SK-N-MC (cell line): ENCODE data around the gene ACTL7B.
"Not testable (repeated sequence)": the region's sequence is repeated elsewhere in the genome, so short reads cannot be mapped to it uniquely, and the experiment has no call there.

Experiments used
- DNase-seq: peaks from one replicate; pipeline ENCODE4 v3.0.0-alpha.2; 2011; ENCODE audit warnings: low read depth, low spot score
- H3K27ac ChIP-seq: fragments of 200-600 bp; sonication (generic); 2 replicates; pipeline ENCODE4 v1.5.1; 2016; ENCODE audit warnings: mixed run types
- H3K36me3 ChIP-seq: fragments of 200-600 bp; sonication (generic); 2 replicates; pipeline ENCODE4 v1.6.1; 2017; ENCODE audit warnings: antibody characterized with exemption, low read length, mixed read lengths; ENCODE audit not compliant: insufficient read depth
- H3K4me3 ChIP-seq: fragments of 200-600 bp; sonication (generic); 2 replicates; pipeline ENCODE4 v1.5.1; 2016
- H3K9ac ChIP-seq: fragments of 200-600 bp; sonication (generic); 2 replicates; pipeline ENCODE4 v1.8.0; 2017; ENCODE audit warnings: mixed run types, mixed read lengths; ENCODE audit not compliant: insufficient read length
- H3K9me3 ChIP-seq: fragments of 200-600 bp; sonication (generic); 2 replicates; pipeline ENCODE4 v1.6.1; 2017; ENCODE audit warnings: low read depth, mild to moderate bottlenecking, antibody characterized with exemption, low read length, moderate library complexity, mixed read lengths
- EZH2 ChIP-seq: fragments of 200-600 bp; sonication (generic); IDR thresholded peaks from one replicate; pipeline ENCODE4 v1.6.1; 2017; ENCODE audit warnings: antibody characterized with exemption
- FOXP2 ChIP-seq: optimal IDR thresholded peaks from 2 replicates; pipeline ENCODE3; 2011; ENCODE audit warnings: mild to moderate bottlenecking, moderate library complexity; ENCODE audit not compliant: insufficient read depth; ENCODE audit errors: extremely low read length, control extremely low read depth
- POLR2AphosphoS5 ChIP-seq: IDR thresholded peaks from 2 replicates; pipeline ENCODE4 v1.6.1; 2012; ENCODE audit warnings: mild to moderate bottlenecking, low read depth, low read length, borderline replicate concordance

The ACTL7B gene, protein sequence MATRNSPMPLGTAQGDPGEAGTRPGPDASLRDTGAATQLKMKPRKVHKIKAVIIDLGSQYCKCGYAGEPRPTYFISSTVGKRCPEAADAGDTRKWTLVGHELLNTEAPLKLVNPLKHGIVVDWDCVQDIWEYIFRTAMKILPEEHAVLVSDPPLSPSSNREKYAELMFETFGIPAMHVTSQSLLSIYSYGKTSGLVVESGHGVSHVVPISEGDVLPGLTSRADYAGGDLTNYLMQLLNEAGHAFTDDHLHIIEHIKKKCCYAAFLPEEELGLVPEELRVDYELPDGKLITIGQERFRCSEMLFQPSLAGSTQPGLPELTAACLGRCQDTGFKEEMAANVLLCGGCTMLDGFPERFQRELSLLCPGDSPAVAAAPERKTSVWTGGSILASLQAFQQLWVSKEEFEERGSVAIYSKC

GRCh38 chr9:108855888-108856287 lies at the start of gene ACTL7B:
TSS of gene ACTL7B (minus strand) at chr9:108855986. CDS start at chr9:108855930, 56 bp downstream.
- TF ChIP-seq POLR2AphosphoS5 (no peak), EZH2 (no peak), FOXP2 (no peak)
- Histone ChIP-seq H3K9ac (no peak within 1 kb of the TSS), H3K27ac (no peak within 1 kb of the TSS), H3K36me3 (no peaks in the 10 kb centered on the region), H3K9me3 (no peaks in the 10 kb centered on the region), H3K4me3 (no peak within 1 kb of the TSS)
- no peak for DNase-seq

DNA sequence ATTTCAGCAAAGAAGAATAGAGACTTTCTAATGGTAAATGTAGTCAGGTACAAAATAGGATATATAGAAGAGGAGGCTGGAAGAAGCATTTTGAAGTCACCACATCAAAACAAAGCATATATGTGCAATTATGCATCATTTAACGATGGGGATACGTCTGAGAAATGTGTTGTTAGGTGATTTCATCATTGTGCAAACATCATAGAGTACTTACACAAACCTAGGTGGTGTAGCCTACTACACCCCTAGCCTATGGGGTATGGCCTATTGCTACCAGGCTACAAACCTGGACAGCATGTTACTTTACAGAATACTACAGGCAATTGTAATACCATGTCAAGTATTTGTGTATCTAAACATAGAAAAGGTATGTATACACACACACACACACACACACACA lies 49.7 kb upstream of the ACTL7B start:
- no peak for DNase-seq
- TF ChIP-seq EZH2 (no peak), POLR2AphosphoS5 (no peak), FOXP2 (no peak)
- Histone ChIP-seq H3K9ac (no peak overlapping the region), H3K9me3 (no peaks in the 10 kb centered on the region), H3K36me3 (peaks cover 64% of the 10 kb centered on the region), H3K4me3 (no peak overlapping the region), H3K27ac (no peak overlapping the region)

DNA sequence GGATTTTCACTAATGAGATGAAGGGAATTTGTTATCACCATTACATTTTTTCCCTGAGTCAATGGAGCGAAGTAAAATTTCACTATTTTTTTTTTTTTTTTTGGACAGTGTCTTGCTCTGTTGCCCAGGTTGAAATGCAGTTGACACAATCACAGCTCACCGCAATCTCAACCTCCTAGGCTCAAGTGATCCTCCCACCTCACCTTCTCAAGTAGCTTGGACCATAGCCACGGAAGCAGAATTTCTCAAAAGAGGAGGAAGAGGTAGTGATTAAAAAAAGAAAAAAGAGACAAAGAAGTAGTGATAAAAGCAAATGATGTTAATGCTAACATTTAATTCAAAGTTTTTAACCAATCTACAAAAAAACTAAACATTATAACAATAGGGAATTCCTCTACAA lies 48.4 kb upstream of the ACTL7B start:
- Histone ChIP-seq H3K4me3 (no peak overlapping the region), H3K9me3 (no peaks in the 10 kb centered on the region), H3K36me3 (peaks cover 73% of the 10 kb centered on the region), H3K27ac (no peak overlapping the region), H3K9ac (no peak overlapping the region)
- DNase-seq, result no peak
- TF ChIP-seq POLR2AphosphoS5 (no peak), EZH2 (no peak), FOXP2 (no peak)

DNA sequence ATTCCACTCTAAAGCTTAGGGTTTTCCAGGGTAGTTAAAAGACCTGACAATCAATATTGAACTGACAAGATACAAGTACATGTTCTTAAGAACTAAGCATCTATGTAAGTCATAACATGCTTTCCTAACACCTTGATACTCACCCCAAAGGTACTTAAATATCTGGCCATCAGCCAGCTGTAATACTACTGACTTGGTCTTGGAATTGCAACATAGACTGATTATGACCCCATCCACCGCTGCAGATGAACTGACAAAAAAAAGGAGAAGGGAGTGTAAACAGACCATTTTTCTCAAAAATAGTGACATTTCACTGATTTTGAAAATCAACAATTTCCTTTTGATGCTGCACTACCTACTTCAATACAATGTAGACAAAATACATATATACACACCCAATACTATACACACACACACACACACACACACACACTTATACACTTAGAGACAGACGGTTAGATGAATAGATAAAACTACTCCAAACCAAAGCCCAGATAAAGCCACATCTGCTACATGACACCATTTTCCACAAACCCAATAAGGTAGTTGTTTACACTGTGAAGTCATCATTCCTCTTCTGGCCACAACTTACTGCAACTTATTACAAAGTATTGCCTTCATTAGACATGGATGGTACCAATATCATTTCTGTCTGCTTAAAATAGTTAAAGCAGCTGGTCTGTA lies 47.8 kb upstream of the ACTL7B start:
- no peak for TF ChIP-seq POLR2AphosphoS5
- no peak for TF ChIP-seq EZH2
- TF ChIP-seq FOXP2, result no peak
- DNase-seq, result no peak

GRCh38 chr9:108900176-108900575 lies 44.4 kb upstream of the ACTL7B start:
- Histone ChIP-seq H3K27ac (no peak overlapping the region), H3K36me3 (peaks cover 74% of the 10 kb centered on the region), H3K9me3 (no peaks in the 10 kb centered on the region), H3K4me3 (no peak overlapping the region), H3K9ac (no peak overlapping the region)
- no peak for DNase-seq
- TF ChIP-seq EZH2 (no peak), POLR2AphosphoS5 (no peak), FOXP2 (no peak)

More for the DNA sequence above, 47.8 kb upstream of the ACTL7B start:
- Histone ChIP-seq H3K36me3 (peaks cover 71% of the 10 kb centered on the region), H3K4me3 (no peak overlapping the region), H3K9ac (no peak overlapping the region), H3K27ac (no peak overlapping the region), H3K9me3 (no peaks in the 10 kb centered on the region)

DNA sequence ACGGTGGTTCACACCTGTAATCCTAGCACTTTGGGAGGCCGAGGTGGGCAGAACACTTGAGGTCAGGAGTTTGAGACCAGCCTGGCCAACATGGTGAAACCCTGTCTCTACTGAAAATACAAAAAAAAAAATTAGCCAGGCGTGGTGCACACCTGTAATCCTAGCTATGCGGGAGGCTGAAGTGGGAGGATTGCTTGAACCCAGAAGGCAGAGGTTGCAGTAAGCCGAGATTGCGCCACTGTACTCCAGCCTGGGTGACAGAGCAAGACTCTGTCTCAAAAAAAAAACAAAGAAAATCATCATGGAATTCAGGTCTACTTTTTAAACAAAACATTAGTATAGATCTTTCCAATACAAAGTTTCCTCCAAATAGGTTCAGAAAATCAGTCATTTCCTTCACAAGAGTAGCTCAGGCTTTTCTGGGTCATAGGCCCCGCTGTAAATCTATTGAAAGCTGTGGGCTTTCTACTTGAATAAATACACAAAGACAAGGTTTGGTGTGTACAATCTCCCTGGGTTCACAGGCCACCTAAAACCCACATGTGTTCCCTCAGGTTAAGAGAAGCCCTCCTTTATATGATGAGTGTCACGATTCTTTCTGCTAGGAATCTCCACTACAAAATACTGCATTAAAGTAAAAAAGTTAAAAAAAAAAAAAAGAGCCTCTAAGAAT lies 43.4 kb upstream of the ACTL7B start:
- not testable (repeated sequence) for H3K27ac ChIP-seq, H3K9me3 ChIP-seq, H3K9ac ChIP-seq, DNase-seq, H3K4me3 ChIP-seq
- H3K36me3 ChIP-seq, result peaks cover 71% of the 10 kb centered on the region

- no peak overlapping the region for H3K27ac ChIP-seq
- TF ChIP-seq FOXP2 (no peak), POLR2AphosphoS5 (no peak), EZH2 (no peak)
- DNase-seq, result no peak
- no peak overlapping the region for H3K4me3 ChIP-seq
- no peak overlapping the region for H3K9ac ChIP-seq
- no peaks in the 10 kb centered on the region for H3K9me3 ChIP-seq
- H3K36me3 ChIP-seq, result peaks cover 70% of the 10 kb centered on the region
These were observed 41.7 kb upstream of the ACTL7B start for GRCh38 chr9:108897324-108898096.
